ENCODE results near the gene NISCH. TPM values are rescaled to one million over a fixed set of nuclear protein-coding genes. Genes with fewer than 3 reads are reported as not detected.

The NISCH gene
- total RNA-seq, 1 experiment from 2014 or later: 62.2 TPM

GRCh38 chr3:52442409-52443267 is 12.8 kb upstream of the NISCH start:
- no peaks in the 10 kb centered on the region for H3K36me3 ChIP-seq (ENCODE audit: control insufficient read depth, insufficient read depth, low read length)
- H3K4me3 Mint-ChIP-seq (ENCODE audit: unreplicated experiment): no peak overlapping the region
- H3K9me3 ChIP-seq: no peaks in the 10 kb centered on the region
- no peak for DNase-seq
- no peaks in the 10 kb centered on the region for H3K4me1 Mint-ChIP-seq (ENCODE audit: low read depth, unreplicated experiment)
- no peaks in the 10 kb centered on the region for H3K4me1 ChIP-seq
- CTCF ChIA-PET: no interaction called here
- no peak for TF ChIP-seq CTCF (IDR thresholded peaks at IDR 0.05; ENCODE audit: insufficient read depth in 1 of 2, low read depth in 1 of 2, low read length in 1 of 2, severe bottlenecking in 1 of 2, unreplicated experiment in 1 of 2)
- intact Hi-C loops (cut with micrococcal nuclease; ENCODE audit: unreplicated experiment): no loop called here
- H3K27me3 ChIP-seq (replicated peaks; ENCODE audit: control insufficient read depth, insufficient read depth, low read length): no peaks in the 10 kb centered on the region
- H3K9me3 Mint-ChIP-seq (ENCODE audit: unreplicated experiment): no peaks in the 10 kb centered on the region
- no peaks in the 10 kb centered on the region for H3K27me3 Mint-ChIP-seq (ENCODE audit: insufficient read depth, unreplicated experiment)
- H3K4me3 ChIP-seq (ENCODE audit: low read depth, low read length): no peak overlapping the region
- no peak overlapping the region for H3K27ac Mint-ChIP-seq (ENCODE audit: unreplicated experiment)
- BruUV-seq (replicated peaks): no TSS peak
- POLR2A ChIA-PET: no interaction called here
- H3K36me3 Mint-ChIP-seq (ENCODE audit: insufficient read depth, unreplicated experiment): peaks cover 6% of the 10 kb centered on the region

GRCh38 chr3:52443268-52443610 is 12.2 kb upstream of the NISCH start:
- Histone ChIP-seq H3K4me1 (no peaks in the 10 kb centered on the region), H3K27me3 (replicated peaks; ENCODE audit: control insufficient read depth, insufficient read depth, low read length) (no peaks in the 10 kb centered on the region), H3K4me3 (ENCODE audit: low read depth, low read length) (no peak overlapping the region), H3K9me3 (no peaks in the 10 kb centered on the region), H3K36me3 (ENCODE audit: control insufficient read depth, insufficient read depth, low read length) (no peaks in the 10 kb centered on the region)
- H3K36me3 Mint-ChIP-seq (ENCODE audit: insufficient read depth, unreplicated experiment): peaks cover 6% of the 10 kb centered on the region
- ChIA-PET POLR2A (no interaction called here), CTCF (no interaction called here)
- H3K4me3 Mint-ChIP-seq (ENCODE audit: unreplicated experiment): no peak overlapping the region
- BruUV-seq (replicated peaks): no TSS peak
- H3K4me1 Mint-ChIP-seq (ENCODE audit: low read depth, unreplicated experiment): no peaks in the 10 kb centered on the region
- no peaks in the 10 kb centered on the region for H3K9me3 Mint-ChIP-seq (ENCODE audit: unreplicated experiment)
- no peaks in the 10 kb centered on the region for H3K27me3 Mint-ChIP-seq (ENCODE audit: insufficient read depth, unreplicated experiment)
- no peak for TF ChIP-seq CTCF (IDR thresholded peaks at IDR 0.05; ENCODE audit: insufficient read depth in 1 of 2, low read depth in 1 of 2, low read length in 1 of 2, severe bottlenecking in 1 of 2, unreplicated experiment in 1 of 2)
- intact Hi-C loops (cut with micrococcal nuclease; ENCODE audit: unreplicated experiment): no loop called here
- no peak for DNase-seq
- H3K27ac Mint-ChIP-seq (ENCODE audit: unreplicated experiment): no peak overlapping the region

- Mint-ChIP-seq H3K9me3 (ENCODE audit: unreplicated experiment) (no peaks in the 10 kb centered on the region), H3K4me3 (ENCODE audit: unreplicated experiment) (no peak overlapping the region), H3K4me1 (ENCODE audit: low read depth, unreplicated experiment) (peaks cover 6% of the 10 kb centered on the region), H3K27ac (ENCODE audit: unreplicated experiment) (no peak overlapping the region), H3K27me3 (ENCODE audit: insufficient read depth, unreplicated experiment) (no peaks in the 10 kb centered on the region), H3K36me3 (ENCODE audit: insufficient read depth, unreplicated experiment) (peaks cover 6% of the 10 kb centered on the region)
- ChIA-PET POLR2A (no interaction called here), CTCF (no interaction called here)
- BruUV-seq (replicated peaks): no TSS peak
- no peak for TF ChIP-seq CTCF (IDR thresholded peaks at IDR 0.05; ENCODE audit: insufficient read depth in 1 of 2, low read depth in 1 of 2, low read length in 1 of 2, severe bottlenecking in 1 of 2, unreplicated experiment in 1 of 2)
- no peaks in the 10 kb centered on the region for H3K9me3 ChIP-seq
- peaks cover under 1% of the 10 kb centered on the region for H3K4me1 ChIP-seq
- no peaks in the 10 kb centered on the region for H3K36me3 ChIP-seq (ENCODE audit: control insufficient read depth, insufficient read depth, low read length)
- H3K27me3 ChIP-seq (replicated peaks; ENCODE audit: control insufficient read depth, insufficient read depth, low read length): no peaks in the 10 kb centered on the region
- no peak overlapping the region for H3K4me3 ChIP-seq (ENCODE audit: low read depth, low read length)
- DNase-seq: no peak
- intact Hi-C loops (cut with micrococcal nuclease; ENCODE audit: unreplicated experiment): no loop called here
These were observed 11.4 kb upstream of the NISCH start for GRCh38 chr3:52443791-52444687.
